Measurements from ENCODE around the gene MAGI1. TPM values are rescaled to one million over a fixed set of nuclear protein-coding genes. Genes with fewer than 3 reads are reported as not detected.

Gene MAGI1
- total and polyA plus RNA-seq, 2 donors (not counting 1 experiment from before 2014, with no cell fraction given): 15.7 to 23.7 TPM

DNA sequence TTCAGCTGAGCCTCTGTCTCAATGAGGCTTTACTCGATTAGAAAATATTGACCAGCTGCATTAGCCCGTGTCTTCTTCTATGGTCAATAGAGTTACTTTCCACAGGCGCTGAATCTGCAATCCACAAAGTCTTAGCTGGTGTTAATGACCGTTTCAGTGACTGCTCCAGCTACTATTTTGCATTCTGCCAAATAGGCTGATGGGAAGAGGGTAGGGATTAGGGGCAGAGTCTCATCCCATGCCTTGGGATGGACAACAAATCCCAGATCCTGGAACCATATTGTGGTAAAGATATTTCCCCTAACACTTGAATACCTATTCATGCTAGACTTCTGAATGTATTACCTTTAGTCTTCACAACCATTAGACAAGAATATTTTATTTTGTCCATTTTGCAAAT, 29.5 kb upstream of the MAGI1 start:
- H3K9me3 ChIP-seq (ENCODE audit: control insufficient read depth, insufficient read depth, low read depth, low read length): no peaks in the 10 kb centered on the region
- H3K79me2 ChIP-seq (ENCODE audit: control insufficient read depth, insufficient read depth, low read length): no peaks in the 10 kb centered on the region
- H3K9ac ChIP-seq (ENCODE audit: insufficient read depth, low read length): no peak overlapping the region
- no peak for DNase-seq (ENCODE audit: low read depth in 2 of 2)
- H3K36me3 ChIP-seq (ENCODE audit: control insufficient read depth, insufficient read depth, low read length): no peaks in the 10 kb centered on the region
- no peaks in the 10 kb centered on the region for H4K20me1 ChIP-seq (ENCODE audit: control insufficient read depth, extremely low read depth, insufficient read depth, low read length)
- no peak overlapping the region for H2AFZ ChIP-seq (ENCODE audit: low read length)
- no peak overlapping the region for H3K4me2 ChIP-seq (ENCODE audit: extremely low read depth, insufficient read depth, low read length)
- no peak overlapping the region for H3K4me3 ChIP-seq (replicated peaks in 1 of 4; ENCODE audit: control extremely low read depth in 1 of 4, insufficient read depth in 1 of 4, low read depth in 3 of 4, low read length in 4 of 4)
- H3K27me3 ChIP-seq (ENCODE audit: control insufficient read depth, insufficient read depth, low read length): no peaks in the 10 kb centered on the region
- no peaks in the 10 kb centered on the region for H3K4me1 ChIP-seq (ENCODE audit: control insufficient read depth, extremely low read depth, insufficient read depth, low read length)
- TF ChIP-seq CTCF (conservative IDR thresholded peaks at IDR 0.05 in 1 of 2, IDR thresholded peaks at IDR 0.05 in 1 of 2; ENCODE audit: low read depth in 1 of 2, low read length in 2 of 2) (no peak), EZH2 (IDR thresholded peaks at IDR 0.05; ENCODE audit: low read length, missing control alignments) (no peak)
- H3K27ac ChIP-seq (ENCODE audit: insufficient read depth, low read length): no peak overlapping the region

GRCh38 chr3:66066963-66067617, 28.4 kb upstream of the MAGI1 start:
- DNase-seq (ENCODE audit: low read depth in 2 of 2): no peak
- no peak overlapping the region for H3K9ac ChIP-seq (ENCODE audit: insufficient read depth, low read length)

DNA sequence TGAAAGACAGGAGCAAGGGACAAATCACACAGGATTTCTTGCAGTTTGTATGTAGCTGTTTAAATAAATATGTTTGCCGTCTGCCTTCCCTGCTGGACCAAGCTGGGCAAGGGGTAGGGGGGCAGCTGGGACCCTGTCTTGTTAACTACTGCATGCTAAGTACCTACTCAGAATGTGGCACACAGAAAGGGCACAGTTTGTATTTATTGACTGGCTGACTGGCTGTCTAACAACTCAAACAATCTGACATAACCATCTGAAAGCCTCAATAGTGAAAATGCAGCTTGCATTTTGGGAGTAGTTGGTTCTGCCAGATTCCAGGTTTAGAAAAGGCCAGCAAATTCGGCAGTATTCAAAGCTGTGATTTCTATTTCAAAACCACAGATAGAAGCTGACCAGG, 16.6 kb upstream of the MAGI1 start:
- no peak overlapping the region for H3K27ac ChIP-seq (ENCODE audit: insufficient read depth, low read length)
- no peak overlapping the region for H3K4me3 ChIP-seq (replicated peaks in 1 of 4; ENCODE audit: control extremely low read depth in 1 of 4, insufficient read depth in 1 of 4, low read depth in 3 of 4, low read length in 4 of 4)
- DNase-seq (ENCODE audit: low read depth in 2 of 2): no peak
- H3K4me2 ChIP-seq (ENCODE audit: extremely low read depth, insufficient read depth, low read length): no peak overlapping the region
- no peaks in the 10 kb centered on the region for H3K79me2 ChIP-seq (ENCODE audit: control insufficient read depth, insufficient read depth, low read length)
- peaks cover 3% of the 10 kb centered on the region for H3K4me1 ChIP-seq (ENCODE audit: control insufficient read depth, extremely low read depth, insufficient read depth, low read length)
- no peaks in the 10 kb centered on the region for H3K9me3 ChIP-seq (ENCODE audit: control insufficient read depth, insufficient read depth, low read depth, low read length)
- H2AFZ ChIP-seq (ENCODE audit: low read length): no peak overlapping the region
- H3K36me3 ChIP-seq (ENCODE audit: control insufficient read depth, insufficient read depth, low read length): no peaks in the 10 kb centered on the region
- H3K9ac ChIP-seq (ENCODE audit: insufficient read depth, low read length): no peak overlapping the region
- H4K20me1 ChIP-seq (ENCODE audit: control insufficient read depth, extremely low read depth, insufficient read depth, low read length): no peaks in the 10 kb centered on the region
- H3K27me3 ChIP-seq (ENCODE audit: control insufficient read depth, insufficient read depth, low read length): no peaks in the 10 kb centered on the region
- TF ChIP-seq CTCF (conservative IDR thresholded peaks at IDR 0.05 in 1 of 2, IDR thresholded peaks at IDR 0.05 in 1 of 2; ENCODE audit: low read depth in 1 of 2, low read length in 2 of 2) (no peak), EZH2 (IDR thresholded peaks at IDR 0.05; ENCODE audit: low read length, missing control alignments) (no peak)

More at GRCh38 chr3:66066963-66067617, 28.4 kb upstream of the MAGI1 start:
- H4K20me1 ChIP-seq (ENCODE audit: control insufficient read depth, extremely low read depth, insufficient read depth, low read length): no peaks in the 10 kb centered on the region
- H3K79me2 ChIP-seq (ENCODE audit: control insufficient read depth, insufficient read depth, low read length): no peaks in the 10 kb centered on the region
- H3K9me3 ChIP-seq (ENCODE audit: control insufficient read depth, insufficient read depth, low read depth, low read length): no peaks in the 10 kb centered on the region
- no peaks in the 10 kb centered on the region for H3K36me3 ChIP-seq (ENCODE audit: control insufficient read depth, insufficient read depth, low read length)
- H3K4me2 ChIP-seq (ENCODE audit: extremely low read depth, insufficient read depth, low read length): no peak overlapping the region
- H2AFZ ChIP-seq (ENCODE audit: low read length): no peak overlapping the region
- H3K4me1 ChIP-seq (ENCODE audit: control insufficient read depth, extremely low read depth, insufficient read depth, low read length): no peaks in the 10 kb centered on the region
- no peak overlapping the region for H3K4me3 ChIP-seq (replicated peaks in 1 of 4; ENCODE audit: control extremely low read depth in 1 of 4, insufficient read depth in 1 of 4, low read depth in 3 of 4, low read length in 4 of 4)
- TF ChIP-seq CTCF (conservative IDR thresholded peaks at IDR 0.05 in 1 of 2, IDR thresholded peaks at IDR 0.05 in 1 of 2; ENCODE audit: low read depth in 1 of 2, low read length in 2 of 2) (no peak), EZH2 (IDR thresholded peaks at IDR 0.05; ENCODE audit: low read length, missing control alignments) (no peak)
- no peaks in the 10 kb centered on the region for H3K27me3 ChIP-seq (ENCODE audit: control insufficient read depth, insufficient read depth, low read length)
- H3K27ac ChIP-seq (ENCODE audit: insufficient read depth, low read length): no peak overlapping the region
